ENCODE results near the gene LST1. TPM values are rescaled to one million over a fixed set of nuclear protein-coding genes. Genes with fewer than 3 reads are reported as not detected.

Gene LST1
- total RNA-seq, 4 donors from 2014 or later = 1.6 to 7.0 (median 4.4) TPM

GRCh38 chr6:31624070-31624469 lies 38.0 kb downstream of the LST1 start:
- no peak overlapping the region for H3K4me3 ChIP-seq (ENCODE audit: low read depth, poor library complexity, severe bottlenecking)
- TF ChIP-seq CTCF (IDR thresholded peaks at IDR 0.05) = no peak
- no peak for TF ChIP-seq POLR2A (IDR thresholded peaks at IDR 0.05)
- intact Hi-C loops (cut with DNase I; ENCODE audit: low total_unique reads) = no loop called here
- no peak for DNase-seq (ENCODE audit: low spot score in 2 of 2)
- WGBS, 2 donors = 80 to 84% methylated on average over 10 of the region's 10 CpGs

- 82 to 85% methylated on average over 10 of the region's 10 CpGs for WGBS, 2 donors
- TF ChIP-seq POLR2A (IDR thresholded peaks at IDR 0.05) = no peak
- no peak overlapping the region for H3K4me3 ChIP-seq (ENCODE audit: low read depth, poor library complexity, severe bottlenecking)
- intact Hi-C loops (cut with DNase I; ENCODE audit: low total_unique reads) = no loop called here
- no peak for DNase-seq (ENCODE audit: low spot score in 2 of 2)
Observed at GRCh38 chr6:31626952-31627351, 40.9 kb downstream of the LST1 start.

- no peak for DNase-seq (ENCODE audit: low spot score in 2 of 2)
- intact Hi-C loops (cut with DNase I; ENCODE audit: low total_unique reads) = no loop called here
- no peak for TF ChIP-seq POLR2A (IDR thresholded peaks at IDR 0.05)
- no peak for TF ChIP-seq CTCF (IDR thresholded peaks at IDR 0.05)
- H3K4me3 ChIP-seq (ENCODE audit: low read depth, poor library complexity, severe bottlenecking) = no peak overlapping the region
- WGBS, 2 donors = 93 to 94% methylated on average over 19 of the region's 19 CpGs
Observed at GRCh38 chr6:31627690-31628287, 41.7 kb downstream of the LST1 start.

GRCh38 chr6:31629014-31629413 lies 42.9 kb downstream of the LST1 start:
- no peak overlapping the region for H3K4me3 ChIP-seq (ENCODE audit: low read depth, poor library complexity, severe bottlenecking)
- TF ChIP-seq CTCF (IDR thresholded peaks at IDR 0.05) = no peak
- TF ChIP-seq POLR2A (IDR thresholded peaks at IDR 0.05) = no peak
- no peak for DNase-seq (ENCODE audit: low spot score in 2 of 2)
- WGBS, 2 donors = 90 to 93% methylated on average over 7 of the region's 7 CpGs
- intact Hi-C loops (cut with DNase I; ENCODE audit: low total_unique reads) = no loop called here

GRCh38 chr6:31630177-31630934 lies 44.3 kb downstream of the LST1 start:
- WGBS, 2 donors = 79 to 85% methylated on average over 25 of the region's 25 CpGs
- no peak for DNase-seq (ENCODE audit: low spot score in 2 of 2)
- TF ChIP-seq CTCF (IDR thresholded peaks at IDR 0.05) (no peak), POLR2A (IDR thresholded peaks at IDR 0.05) (no peak)
- no peak overlapping the region for H3K4me3 ChIP-seq (ENCODE audit: low read depth, poor library complexity, severe bottlenecking)
- intact Hi-C loops (cut with DNase I; ENCODE audit: low total_unique reads) = no loop called here

- intact Hi-C loops (cut with DNase I; ENCODE audit: low total_unique reads) = no loop called here
- TF ChIP-seq CTCF (IDR thresholded peaks at IDR 0.05) (no peak), POLR2A (IDR thresholded peaks at IDR 0.05) (no peak)
- DNase-seq (ENCODE audit: low spot score in 2 of 2) = no peak
- H3K4me3 ChIP-seq (ENCODE audit: low read depth, poor library complexity, severe bottlenecking) = no peak overlapping the region
- WGBS, 2 donors = 83 to 87% methylated on average over 15 to 16 of the region's 16 CpGs
Observed at GRCh38 chr6:31631209-31631608, 45.1 kb downstream of the LST1 start.

Data from lower leg skin (tissue), 4 donors.